ENCODE measurements around the gene SLC39A11. TPM values are rescaled to one million over a fixed set of nuclear protein-coding genes. Genes with fewer than 3 reads are reported as not detected.
"Not testable (repeated sequence)": the region's sequence is repeated elsewhere in the genome, so short reads cannot be mapped to it uniquely, and the experiment has no call there.

SLC39A11 gene
- total RNA-seq, 1 donor from 2014 or later = 8.2 TPM

- FAIRE-seq (no peak), DNase-seq (ENCODE audit: low spot score in 2 of 2) (no peak)
Observed at GRCh38 chr17:72858826-72859495, 233.5 kb downstream of the SLC39A11 start.

- FAIRE-seq (no peak), DNase-seq (ENCODE audit: low spot score in 2 of 2) (no peak)
Observed at GRCh38 chr17:72853440-72854415, 238.8 kb downstream of the SLC39A11 start.

GRCh38 chr17:72852277-72852938, 240.1 kb downstream of the SLC39A11 start:
- FAIRE-seq = no peak
- DNase-seq (ENCODE audit: low spot score in 2 of 2) = no peak

- no peak for DNase-seq (ENCODE audit: low spot score in 2 of 2)
Observed at GRCh38 chr17:72850410-72851118, 241.9 kb downstream of the SLC39A11 start.

GRCh38 chr17:72846399-72846798, 246.1 kb downstream of the SLC39A11 start:
- FAIRE-seq = no peak
- no peak for DNase-seq (ENCODE audit: low spot score in 2 of 2)

More at GRCh38 chr17:72850410-72851118, 241.9 kb downstream of the SLC39A11 start:
- FAIRE-seq = no peak

GRCh38 chr17:72843591-72843990, 248.9 kb downstream of the SLC39A11 start:
- FAIRE-seq = no peak

GRCh38 chr17:72840019-72840418, 252.5 kb downstream of the SLC39A11 start:
- FAIRE-seq (no peak), DNase-seq (ENCODE audit: low spot score in 2 of 2) (no peak)

More at GRCh38 chr17:72843591-72843990, 248.9 kb downstream of the SLC39A11 start:
- no peak for DNase-seq (ENCODE audit: low spot score in 2 of 2)

- FAIRE-seq (no peak), DNase-seq (ENCODE audit: low spot score in 2 of 2) (no peak)
Observed at GRCh38 chr17:72839131-72839725, 253.3 kb downstream of the SLC39A11 start.

GRCh38 chr17:72838581-72838980, 253.9 kb downstream of the SLC39A11 start:
- DNase-seq (ENCODE audit: low spot score in 2 of 2) (no peak), FAIRE-seq (no peak)

GRCh38 chr17:72838068-72838467, 254.4 kb downstream of the SLC39A11 start:
- FAIRE-seq = no peak
- no peak for DNase-seq (ENCODE audit: low spot score in 2 of 2)

- FAIRE-seq (no peak), DNase-seq (ENCODE audit: low spot score in 2 of 2) (no peak)
Observed at GRCh38 chr17:72837335-72837734, 255.2 kb downstream of the SLC39A11 start.

GRCh38 chr17:72833128-72833765, 259.2 kb downstream of the SLC39A11 start:
- DNase-seq (ENCODE audit: low spot score in 2 of 2) (no peak), FAIRE-seq (no peak)

- FAIRE-seq (no peak), DNase-seq (ENCODE audit: low spot score in 2 of 2) (no peak)
Observed at GRCh38 chr17:72832306-72832705, 260.2 kb downstream of the SLC39A11 start.

GRCh38 chr17:72829883-72830282, 262.6 kb downstream of the SLC39A11 start:
- FAIRE-seq = no peak

GRCh38 chr17:72826602-72827001, 265.9 kb downstream of the SLC39A11 start:
- no peak for FAIRE-seq
- no peak for DNase-seq (ENCODE audit: low spot score in 2 of 2)

More at GRCh38 chr17:72829883-72830282, 262.6 kb downstream of the SLC39A11 start:
- no peak for DNase-seq (ENCODE audit: low spot score in 2 of 2)

- DNase-seq (ENCODE audit: low spot score in 2 of 2); FAIRE-seq: not testable (repeated sequence)
Observed at GRCh38 chr17:72826059-72826458, 266.4 kb downstream of the SLC39A11 start.

- DNase-seq (ENCODE audit: low spot score in 2 of 2) = no peak
- FAIRE-seq = no peak
Observed at GRCh38 chr17:72825218-72825617, 267.3 kb downstream of the SLC39A11 start.

- not testable (repeated sequence) for FAIRE-seq; DNase-seq (ENCODE audit: low spot score in 2 of 2)
Observed at GRCh38 chr17:72824267-72824666, 268.2 kb downstream of the SLC39A11 start.

- DNase-seq (ENCODE audit: low spot score in 2 of 2) = no peak
- no peak for FAIRE-seq
Observed at GRCh38 chr17:72822358-72823023, 270.0 kb downstream of the SLC39A11 start.
